Fibroblast of skin of scalp (primary cell): ENCODE results near the gene CFAP99.

Source experiments
- DNase-seq: peaks from one replicate; pipeline ENCODE4 v3.0.0-alpha.2; 2013

Gene CFAP99

DNA sequence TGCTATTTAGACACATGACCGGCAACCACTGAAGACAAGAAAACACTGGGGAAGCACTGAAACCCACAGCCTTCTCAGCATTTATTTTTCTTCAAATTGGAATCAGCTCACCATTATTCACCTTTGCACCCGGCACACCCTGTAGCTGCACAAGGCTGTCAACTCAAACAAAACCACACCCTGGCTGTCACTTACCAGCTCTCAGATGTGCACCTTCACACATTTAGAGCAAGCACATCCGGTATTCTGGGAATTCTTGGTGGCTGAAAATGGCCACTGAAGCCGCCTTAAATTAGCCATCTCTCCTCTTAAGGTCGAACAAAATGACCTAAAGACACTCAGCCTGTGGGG is 6.2 kb upstream of the CFAP99 start:
- DNase-seq, result no peak

DNA sequence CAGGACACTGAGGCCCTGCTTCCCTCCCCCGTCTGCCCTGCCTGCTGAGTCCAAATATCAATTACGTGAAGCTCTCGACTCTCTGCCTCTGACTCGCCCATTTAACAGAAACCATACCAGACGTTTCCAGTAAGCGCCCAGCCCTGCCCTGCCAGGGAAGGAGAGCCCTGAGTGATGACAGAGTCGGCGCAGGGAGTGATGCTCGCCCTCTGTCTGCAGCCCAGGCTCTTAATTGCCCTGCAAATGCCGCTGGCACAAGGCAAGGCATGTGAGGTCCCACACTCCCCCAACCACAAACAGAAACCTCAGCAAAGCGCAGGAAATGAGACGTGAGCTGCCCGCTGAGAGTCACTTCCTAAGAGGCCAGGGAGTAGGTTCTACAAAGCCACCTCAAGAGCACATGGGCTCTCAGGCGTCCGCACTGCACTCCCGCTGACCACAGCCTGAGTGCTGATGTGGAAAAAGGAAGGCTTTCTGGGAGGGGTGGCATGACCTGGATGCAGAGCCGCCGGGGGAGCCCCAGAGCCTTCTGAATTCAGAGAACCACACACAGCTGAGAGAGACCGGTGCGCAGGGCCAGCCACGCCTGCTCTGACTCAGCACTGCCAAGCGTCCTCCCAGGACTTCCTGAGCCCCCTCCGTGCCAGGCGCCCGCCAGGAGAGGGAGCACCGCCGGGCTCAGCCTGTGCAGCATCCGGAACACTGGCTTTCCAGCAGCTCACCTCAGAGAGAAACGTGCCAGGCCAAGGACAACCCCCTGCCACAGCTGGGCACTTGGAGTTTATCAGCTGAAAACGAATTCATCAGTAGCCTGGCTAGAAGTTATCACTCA is 5.7 kb upstream of the CFAP99 start:
- DNase-seq, result peak; percentile 79

DNA sequence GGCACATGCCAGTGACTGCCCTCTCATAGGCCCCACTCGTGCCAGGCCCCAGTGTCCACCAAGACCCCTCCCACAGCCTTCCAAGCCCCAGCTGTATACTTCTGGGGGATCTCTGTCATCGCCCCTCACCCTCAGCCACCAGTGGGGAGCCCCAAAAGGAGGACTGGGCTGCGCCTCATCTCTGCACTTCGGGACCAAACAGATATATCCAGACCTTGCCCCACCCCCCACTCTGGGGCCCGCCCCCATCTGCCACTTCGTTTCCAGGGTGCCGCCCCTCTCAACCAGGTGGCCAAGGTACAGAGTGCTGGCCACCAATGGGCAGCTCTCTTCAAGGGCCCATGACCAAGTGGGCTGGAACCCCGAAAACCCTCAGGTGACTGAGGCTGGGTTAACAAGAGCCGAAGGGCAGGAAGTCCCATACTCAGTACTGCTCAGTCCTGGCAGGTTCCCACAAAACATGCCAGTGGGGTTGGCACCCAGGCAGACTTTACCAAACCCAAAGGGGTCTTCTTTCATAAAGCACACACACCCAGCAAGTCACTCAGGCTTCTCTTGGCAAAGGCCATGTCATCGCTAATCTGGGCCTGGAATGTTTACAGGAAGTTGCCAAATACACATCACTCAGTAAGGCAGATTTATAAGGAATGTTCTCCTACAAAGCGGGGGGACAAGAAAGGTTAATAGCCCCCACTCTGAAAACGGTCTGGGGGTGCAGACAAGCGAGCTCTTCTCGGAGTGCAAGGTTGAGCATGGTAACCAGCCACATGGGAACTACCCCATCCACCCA is 4.7 kb upstream of the CFAP99 start:
- peak; percentile 22 for DNase-seq

DNA sequence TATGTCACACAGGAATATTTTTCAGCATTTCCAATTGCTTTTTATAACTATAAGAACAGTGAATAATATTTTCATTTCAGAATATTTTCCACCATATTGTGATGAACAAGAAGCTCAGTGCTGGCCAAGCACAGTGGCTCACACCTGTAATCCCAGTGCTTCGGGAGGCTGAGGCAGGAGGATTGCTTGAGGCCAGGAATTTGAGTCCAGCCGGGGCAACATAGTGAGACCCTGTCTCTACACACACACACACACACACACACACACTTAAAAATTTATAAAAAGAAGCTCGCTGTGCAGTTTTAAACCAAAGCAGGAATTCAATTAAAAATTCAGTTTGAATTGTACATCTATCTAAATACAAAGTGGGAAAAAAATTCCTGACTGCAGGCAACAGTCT is 3.5 kb upstream of the CFAP99 start:
- DNase-seq, result no peak

DNA sequence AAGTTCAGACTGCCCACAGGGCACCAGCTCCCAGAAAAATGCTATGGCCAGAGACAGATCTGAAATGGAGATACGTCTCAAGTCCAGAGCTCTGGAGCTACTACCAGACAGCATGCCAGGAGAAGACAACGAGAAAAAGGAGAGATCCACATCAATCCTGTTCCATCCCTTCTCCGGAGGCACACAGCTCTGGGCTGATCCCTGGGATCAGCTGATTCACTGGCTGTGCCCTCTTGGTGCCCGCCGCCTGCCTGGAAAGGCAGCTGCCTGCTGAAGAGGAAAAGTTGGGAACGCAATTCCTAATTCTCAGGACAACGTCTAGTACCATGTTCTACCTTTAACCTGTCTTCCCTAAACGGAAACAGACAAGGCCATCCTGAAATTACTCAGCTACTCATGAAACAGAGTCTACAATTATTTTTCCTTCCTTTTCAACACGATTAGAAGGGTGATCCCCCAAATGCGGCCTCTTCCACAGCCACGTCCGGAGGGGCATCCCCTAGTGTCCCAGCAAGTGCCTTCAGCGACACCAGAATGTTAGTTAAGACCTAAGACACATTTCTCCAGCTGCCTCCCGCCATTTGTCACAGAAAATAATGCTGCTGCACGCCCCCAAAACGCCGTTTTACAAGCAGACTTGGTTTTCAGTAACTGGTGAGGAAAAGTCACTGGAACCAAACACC is 2.7 kb upstream of the CFAP99 start:
- no peak for DNase-seq

DNA sequence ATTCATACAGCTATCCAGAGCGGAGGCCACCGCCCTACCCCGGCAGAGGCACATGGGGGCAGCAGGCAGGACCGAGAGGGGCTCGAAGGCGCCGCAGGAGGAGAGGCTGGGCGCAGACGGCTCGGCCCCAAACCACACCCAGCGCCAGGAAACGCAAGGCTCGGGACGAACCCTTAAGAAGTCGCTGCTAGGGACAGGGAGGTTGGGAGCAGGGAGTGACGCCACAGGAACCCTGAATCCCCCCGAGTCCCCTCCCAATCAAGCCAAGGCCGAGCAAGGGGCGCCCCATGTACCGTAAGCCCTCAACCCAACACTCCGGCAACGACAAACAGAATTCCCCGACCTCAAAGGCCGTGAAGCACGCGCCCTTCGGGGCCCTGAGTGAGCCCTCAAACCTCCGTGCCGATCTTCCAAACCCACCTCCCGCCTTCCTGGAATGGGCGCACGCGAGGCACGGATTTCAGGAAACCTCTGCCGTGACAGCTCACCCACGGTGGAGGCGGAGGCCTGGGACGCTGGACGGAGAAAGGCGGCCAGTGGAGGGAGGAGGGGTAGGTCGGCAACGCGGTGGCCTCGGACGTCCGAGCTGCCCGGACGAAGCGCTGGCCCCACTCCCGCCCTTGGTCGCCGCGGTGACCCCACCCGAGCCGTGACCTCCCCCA is 2.1 kb upstream of the CFAP99 start:
- DNase-seq, result no peak

DNA sequence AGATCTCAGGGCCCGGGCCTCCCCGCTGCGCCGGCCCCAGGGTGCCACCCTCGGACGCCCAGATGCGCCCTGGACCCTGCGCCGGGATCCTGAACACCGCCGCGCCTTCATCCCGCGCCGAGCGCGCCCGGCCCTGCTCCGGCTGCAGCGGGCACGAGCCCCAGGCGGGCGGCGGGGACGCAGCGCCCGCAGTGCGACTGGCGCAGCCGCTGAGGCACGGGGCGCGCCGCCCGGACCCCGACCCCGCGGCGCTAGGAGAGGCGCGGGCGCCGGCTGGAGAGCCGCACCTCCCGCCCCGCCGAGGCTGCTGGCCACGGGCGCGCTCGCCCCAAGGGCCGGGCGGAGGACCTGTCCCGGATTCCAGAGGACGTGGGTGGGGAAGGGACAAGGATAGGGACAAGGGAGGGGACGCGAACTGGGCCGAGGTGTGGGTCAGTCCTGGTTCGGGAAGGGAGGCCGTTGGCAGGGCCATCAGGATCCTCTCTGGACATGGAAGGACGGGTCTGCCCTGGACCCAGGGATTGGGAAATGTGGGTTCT is 1.5 kb upstream of the CFAP99 start:
- DNase-seq, result no peak

DNA sequence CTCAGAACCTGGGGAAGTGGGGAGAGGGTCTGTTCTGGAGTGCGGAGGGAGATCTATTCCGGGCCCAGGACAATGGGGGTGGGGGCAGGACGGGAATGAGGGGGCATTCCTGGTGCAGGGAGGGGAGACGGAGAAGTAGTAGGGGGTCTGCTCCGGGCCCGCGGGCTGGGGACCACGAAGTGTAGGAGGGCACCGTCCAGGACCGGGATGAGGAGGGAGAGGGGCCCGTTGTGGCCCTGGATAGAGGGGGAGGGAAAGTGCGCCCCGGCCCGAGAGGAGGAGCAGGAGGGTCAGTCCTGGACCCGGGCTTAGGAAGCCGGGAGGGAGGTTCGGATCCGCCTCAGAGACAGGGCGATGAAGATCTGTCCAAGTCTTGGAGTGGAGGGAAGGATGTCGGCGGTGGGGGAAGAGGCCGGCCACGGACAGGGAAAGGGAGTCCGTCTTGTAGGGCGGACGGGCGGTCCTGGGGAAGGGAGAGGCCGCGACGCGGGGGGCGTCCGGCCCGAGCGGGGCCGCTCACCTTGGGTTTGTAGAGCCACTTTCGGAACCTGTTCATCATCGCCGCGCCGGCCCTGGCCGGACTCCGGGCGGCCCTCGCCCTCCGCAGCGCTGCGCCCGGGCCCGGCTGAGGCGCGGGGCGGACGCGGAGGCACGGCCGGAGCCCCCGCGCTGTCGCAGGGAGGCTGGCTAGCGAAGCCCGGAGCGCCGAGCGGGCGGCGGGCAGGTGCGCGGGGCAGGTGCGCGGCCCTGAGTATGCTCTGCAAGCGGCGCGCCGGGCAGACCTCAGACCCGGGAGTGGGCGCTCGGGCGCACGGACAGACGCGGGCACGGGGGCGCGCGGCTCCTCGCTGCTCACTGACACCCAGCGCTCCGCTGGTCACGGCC is 748 bp upstream of the CFAP99 start, which contains the start of gene ZFYVE28:
ZFYVE28 (minus strand) TSS at position 881 of the 885 bp plus-strand sequence; CDS start at position 559, 322 bp downstream.
- no peak for DNase-seq

DNA sequence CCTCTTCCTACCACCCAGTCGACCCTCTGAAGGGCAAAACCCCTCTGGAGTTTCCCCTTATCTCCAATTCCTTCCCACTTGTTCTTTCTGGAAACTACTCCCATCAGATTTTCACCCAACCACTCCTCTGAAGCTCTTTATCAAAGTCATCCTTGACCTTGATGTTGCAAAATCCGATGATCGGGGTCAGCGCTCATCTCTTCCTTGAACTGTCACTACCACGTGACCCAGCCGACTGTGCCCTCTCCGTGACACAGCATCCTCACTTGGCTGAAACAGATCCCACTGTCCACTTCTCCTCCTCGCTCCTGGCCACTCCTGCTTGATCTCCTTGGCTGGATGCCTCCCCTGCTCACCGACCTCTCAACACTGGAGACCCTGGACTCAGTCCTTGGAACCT is 1.1 kb downstream of the CFAP99 start:
- no peak for DNase-seq

DNA sequence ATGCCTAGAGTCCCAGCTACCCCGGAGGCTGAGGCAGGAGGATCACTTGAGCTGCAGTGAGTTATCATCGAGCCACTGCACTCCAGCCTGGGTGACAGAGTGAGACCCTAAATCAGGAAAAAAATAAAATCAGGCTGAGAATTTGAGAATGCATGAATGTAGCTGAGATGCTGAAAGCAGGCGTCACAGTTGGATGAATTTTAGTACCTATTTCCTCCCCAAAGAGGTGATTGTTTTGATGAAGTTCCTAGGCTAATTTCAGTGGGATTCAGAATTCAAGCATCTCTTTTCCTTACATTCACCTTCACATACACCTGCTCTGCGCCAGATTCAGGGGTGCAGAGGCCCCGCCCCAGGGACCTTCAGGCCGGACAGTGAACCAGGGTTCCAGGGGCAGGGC is 3.2 kb downstream of the CFAP99 start:
- DNase-seq, result no peak

DNA sequence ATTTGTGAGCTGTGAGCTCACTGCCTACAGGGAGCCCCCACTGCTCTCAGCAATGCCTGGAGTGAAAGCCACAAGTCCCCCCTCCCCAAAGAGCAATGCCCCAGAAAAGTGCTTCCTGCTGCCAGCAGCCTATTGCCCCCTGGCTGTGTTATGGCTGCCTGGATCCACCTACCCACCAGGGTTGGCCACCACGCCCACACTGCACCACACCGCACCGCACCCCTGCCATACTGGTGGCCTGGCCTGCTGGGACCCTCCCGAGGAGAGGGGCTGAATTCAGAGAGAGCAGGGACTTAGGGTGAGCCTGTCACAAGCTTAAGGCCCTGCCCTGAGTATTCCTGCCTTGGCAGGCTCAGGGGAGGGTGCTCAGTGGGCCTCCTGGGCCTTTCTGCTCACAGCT is 4.3 kb downstream of the CFAP99 start:
- no peak for DNase-seq

DNA sequence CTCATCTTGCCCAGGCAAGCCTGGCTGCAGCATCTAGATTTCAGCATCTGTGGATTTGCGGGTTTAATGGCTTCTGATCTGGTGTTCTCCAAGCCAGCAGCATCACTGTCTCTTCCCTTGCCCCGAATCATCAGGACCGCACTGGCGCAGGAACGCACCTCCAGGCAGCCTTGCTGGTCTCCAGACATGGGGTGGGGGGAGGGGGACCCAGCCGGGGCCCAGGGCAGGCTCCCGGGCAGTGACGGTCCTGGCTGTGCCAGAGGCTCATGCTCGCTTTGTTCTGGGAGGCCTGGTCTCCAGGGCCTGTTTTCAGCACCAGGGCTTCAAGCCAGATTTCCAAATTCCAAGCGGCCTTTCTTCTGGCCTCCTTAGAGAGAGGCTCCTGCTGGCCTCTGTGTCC is 4.9 kb downstream of the CFAP99 start:
- DNase-seq, result no peak

DNA sequence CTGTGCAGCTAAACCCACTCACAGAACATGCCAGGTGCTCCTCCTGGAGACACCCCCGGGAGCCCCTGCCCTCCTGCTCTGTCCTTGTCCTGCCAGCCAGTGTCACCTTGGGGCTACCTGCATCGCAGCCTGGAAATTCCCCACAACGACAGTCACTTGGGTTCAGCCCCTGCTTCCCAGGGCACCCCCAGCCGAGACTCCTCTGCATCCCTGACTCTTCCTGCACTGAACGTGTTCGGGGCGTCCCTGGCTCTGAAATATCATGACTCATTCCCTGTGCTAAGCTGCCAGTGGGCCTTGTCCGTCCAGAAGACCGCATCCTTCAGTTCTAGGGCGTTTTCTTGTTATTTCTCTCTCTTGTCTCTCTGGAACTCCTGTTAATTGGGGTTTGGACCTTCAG is 5.8 kb downstream of the CFAP99 start:
- no peak for DNase-seq

DNA sequence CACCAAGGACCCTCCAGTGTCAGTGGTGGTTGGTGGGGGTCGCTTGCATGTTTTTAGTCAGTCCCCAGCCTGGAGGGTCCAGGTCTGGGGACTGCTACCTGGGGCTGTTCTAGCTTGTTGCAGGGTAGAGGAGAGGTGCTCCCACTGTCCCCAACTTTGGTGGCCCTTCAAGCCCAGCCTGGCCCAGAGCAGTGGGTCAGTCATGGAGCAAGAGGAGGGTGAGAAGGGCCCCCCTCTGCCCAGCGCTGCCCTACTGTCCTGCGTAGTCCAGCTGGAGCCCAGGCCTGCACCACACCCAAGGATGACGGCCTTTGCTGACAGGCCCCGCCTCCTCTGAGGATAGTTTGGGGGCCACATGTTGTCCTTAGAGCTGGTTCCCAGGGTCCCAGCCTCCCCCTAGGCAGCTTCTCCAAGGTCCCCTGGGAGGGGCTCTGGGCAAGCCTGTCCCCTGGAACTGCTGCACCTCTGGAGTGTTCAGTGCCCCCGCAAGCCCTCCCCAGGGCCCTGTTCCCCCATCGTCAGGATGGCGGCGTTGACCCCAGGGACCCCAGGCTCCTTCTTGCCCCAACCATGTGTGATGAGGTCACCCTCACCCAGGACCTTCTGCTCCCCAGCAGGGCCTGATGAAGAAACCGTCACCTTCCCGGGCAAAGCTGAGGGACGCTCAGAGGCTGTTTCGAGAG is 6.8 kb downstream of the CFAP99 start:
- no peak for DNase-seq

DNA sequence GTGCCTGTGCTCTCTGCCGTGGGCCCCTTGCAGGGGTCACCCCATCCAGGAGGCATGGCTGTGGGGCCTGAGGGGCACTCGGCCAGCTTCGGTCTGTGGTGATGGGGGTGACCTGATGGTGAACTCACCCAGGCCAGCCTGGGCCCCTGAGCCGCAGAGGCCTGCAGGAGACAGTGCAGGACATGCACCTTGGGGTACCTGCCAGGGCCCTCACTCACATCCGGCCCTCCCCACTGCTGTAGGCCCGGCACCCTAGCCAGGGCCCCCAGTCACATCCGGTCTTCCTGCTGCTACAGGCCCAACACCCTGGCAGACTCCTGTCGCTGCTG is 7.3 kb downstream of the CFAP99 start:
- no peak for DNase-seq

DNA sequence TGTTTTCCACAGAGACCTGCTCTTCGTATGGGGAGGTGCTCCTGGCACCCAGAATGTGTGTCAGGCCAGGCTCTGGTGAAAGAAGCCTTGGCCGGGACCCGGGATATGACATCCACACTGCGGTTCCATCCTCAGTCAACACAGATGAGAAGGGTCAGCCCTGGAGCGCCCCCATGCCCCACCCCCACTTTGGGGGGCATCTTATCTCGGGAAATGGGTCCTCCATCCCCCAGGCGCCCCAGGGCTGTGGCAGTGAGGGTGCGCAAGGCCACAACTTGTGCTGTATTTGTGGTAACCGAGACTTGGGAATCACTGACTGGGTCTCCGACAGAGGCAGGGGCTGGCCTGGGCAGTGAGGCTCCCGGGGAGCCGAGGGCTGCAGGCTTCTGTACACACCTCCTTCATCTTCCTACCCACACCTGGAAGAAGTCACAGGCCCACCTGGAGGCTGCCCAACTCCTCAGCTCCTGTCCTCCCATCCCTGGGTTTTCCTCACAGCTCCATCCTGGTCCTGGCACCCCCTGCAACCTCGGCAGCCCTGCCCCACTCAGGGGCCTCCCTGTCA is 8.0 kb downstream of the CFAP99 start:
- DNase-seq, result no peak

DNA sequence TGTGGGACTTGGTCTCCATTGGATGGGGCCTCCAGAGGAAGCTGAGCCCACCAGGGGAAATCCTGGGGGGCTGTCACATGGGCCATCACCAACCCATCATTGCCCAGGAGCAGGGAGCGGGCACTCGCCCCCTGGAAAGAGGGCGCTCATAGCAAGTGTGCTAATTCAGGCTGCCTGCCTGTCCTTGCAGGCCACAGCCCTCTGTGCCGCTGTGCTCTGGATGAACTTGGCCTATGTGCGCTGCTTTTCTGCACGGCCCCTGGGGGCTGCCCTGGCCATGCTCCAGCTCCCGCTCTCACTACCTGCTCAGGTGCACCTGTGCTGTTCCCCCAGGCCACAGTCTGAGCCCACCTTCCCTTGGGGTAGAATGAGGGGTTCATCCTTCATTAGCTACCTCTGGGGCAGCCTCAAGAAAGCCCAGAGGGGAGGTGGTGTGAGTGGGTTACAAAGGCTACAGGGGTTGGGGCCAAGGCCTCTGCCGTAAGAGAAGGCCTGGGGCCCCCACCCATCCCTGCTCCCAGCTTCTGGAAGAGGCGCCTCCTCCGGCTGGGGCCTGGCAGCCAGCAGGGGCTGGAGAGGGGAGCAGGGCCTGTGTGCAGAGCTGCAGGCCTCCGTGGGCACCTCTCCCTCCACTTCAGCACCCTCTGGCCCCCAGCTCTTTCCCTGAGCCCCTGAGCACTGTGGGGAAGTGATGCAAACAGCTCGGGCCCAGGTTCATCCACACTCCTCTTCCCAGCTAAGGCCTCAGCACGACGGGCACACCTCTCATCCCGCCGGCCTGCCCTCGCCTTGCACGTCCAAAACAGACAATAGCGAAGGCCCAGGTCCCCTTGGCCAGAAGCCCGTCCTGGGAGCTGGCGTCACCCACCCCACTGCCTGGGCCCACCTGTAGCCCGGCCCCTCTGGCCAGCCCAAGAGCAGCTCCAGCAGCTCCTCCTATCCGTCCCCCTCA is 8.9 kb downstream of the CFAP99 start:
- DNase-seq, result no peak

DNA sequence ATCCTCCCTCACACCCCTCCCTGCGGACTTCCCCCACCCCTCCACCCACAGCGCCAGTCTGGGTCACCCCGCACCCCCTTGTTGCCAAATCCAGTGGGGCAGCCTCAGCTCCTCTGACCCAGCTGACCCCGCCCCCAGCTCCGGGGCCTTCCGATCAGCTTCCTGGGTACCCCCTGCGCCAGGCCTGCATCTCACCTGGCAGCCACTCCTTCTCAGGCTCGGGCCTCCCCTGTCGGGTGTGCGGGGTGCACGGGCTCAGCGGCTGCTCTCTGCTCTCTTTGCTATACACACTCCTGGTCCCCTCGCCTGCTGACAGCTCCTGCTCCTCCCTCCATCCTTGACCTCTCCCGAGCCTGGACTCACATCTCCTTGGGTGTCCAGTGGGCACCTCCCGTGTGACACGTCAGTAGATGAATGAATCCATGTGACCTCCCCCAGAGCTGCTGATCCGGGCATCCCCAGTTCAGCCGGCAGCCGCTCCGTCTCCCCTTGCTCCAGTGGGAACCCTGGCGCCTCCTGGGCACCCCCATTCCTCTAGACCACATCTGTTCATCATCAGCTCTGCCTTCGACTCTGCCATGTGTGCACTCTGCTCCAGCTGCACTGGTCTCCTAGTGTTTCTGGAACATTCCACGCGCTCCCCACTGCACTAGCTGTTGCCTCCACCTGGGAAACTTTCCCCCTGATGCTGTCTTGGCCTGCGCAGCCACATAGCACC is 9.9 kb downstream of the CFAP99 start:
- no peak for DNase-seq
